Eye (tissue), 1 donor: ENCODE results near the gene MUC20.
"Not testable (repeated sequence)": the region's sequence is repeated elsewhere in the genome, so short reads cannot be mapped to it uniquely, and the experiment has no call there.

Source experiments
- DNase-seq: peaks from one replicate; pipeline ENCODE4 v3.0.0-alpha.2; 2015

MUC20 gene

GRCh38 chr3:195771646-195772300, 51.0 kb downstream of the MUC20 start:
- no peak for DNase-seq

- DNase-seq: no peak
These were observed 53.3 kb downstream of the MUC20 start for GRCh38 chr3:195773956-195774537.

GRCh38 chr3:195774917-195775316, 54.1 kb downstream of the MUC20 start:
- peak; percentile 47 for DNase-seq

- DNase-seq: no peak
These were observed 57.2 kb downstream of the MUC20 start for GRCh38 chr3:195777975-195778374.

GRCh38 chr3:195781236-195781635, 60.5 kb downstream of the MUC20 start:
- DNase-seq: not testable (repeated sequence)
